GM18511 (cell line): Measurements from ENCODE around the gene RBMS1.

ENCODE experiments used
- ATAC-seq: cut with Tn5 transposase; IDR thresholded peaks from one replicate; pipeline ENCODE4 v1.9.1; 2021; ENCODE audit warnings: mild to moderate bottlenecking, moderate library complexity; ENCODE audit not compliant: unreplicated experiment

Gene RBMS1

GRCh38 chr2:160365716-160366367 lies 127.8 kb downstream of the RBMS1 start:
- ATAC-seq: no peak

GRCh38 chr2:160364364-160364763 lies 129.2 kb downstream of the RBMS1 start:
- no peak for ATAC-seq

- ATAC-seq: no peak
Observed at GRCh38 chr2:160363961-160364360, 129.6 kb downstream of the RBMS1 start.

GRCh38 chr2:160363055-160363454 lies 130.6 kb downstream of the RBMS1 start:
- no peak for ATAC-seq

GRCh38 chr2:160362541-160362940 lies 131.1 kb downstream of the RBMS1 start:
- ATAC-seq: no peak

- no peak for ATAC-seq
Observed at GRCh38 chr2:160362018-160362417, 131.6 kb downstream of the RBMS1 start.

- no peak for ATAC-seq
Observed at GRCh38 chr2:160360089-160360757, 133.4 kb downstream of the RBMS1 start.

GRCh38 chr2:160358046-160358445 lies 135.6 kb downstream of the RBMS1 start:
- ATAC-seq: no peak

- ATAC-seq: no peak
Observed at GRCh38 chr2:160356485-160356884, 137.1 kb downstream of the RBMS1 start.

GRCh38 chr2:160355080-160355479 lies 138.5 kb downstream of the RBMS1 start:
- no peak for ATAC-seq

GRCh38 chr2:160354677-160355076 lies 138.9 kb downstream of the RBMS1 start:
- no peak for ATAC-seq

GRCh38 chr2:160353813-160354212 lies 139.8 kb downstream of the RBMS1 start:
- no peak for ATAC-seq

GRCh38 chr2:160353166-160353565 lies 140.4 kb downstream of the RBMS1 start:
- peak; percentile 80 for ATAC-seq

- ATAC-seq: no peak
Observed at GRCh38 chr2:160352500-160352899, 141.1 kb downstream of the RBMS1 start.

GRCh38 chr2:160351956-160352355 lies 141.7 kb downstream of the RBMS1 start:
- ATAC-seq: no peak

GRCh38 chr2:160349306-160349705 lies 144.3 kb downstream of the RBMS1 start:
- no peak for ATAC-seq

- ATAC-seq: no peak
Observed at GRCh38 chr2:160347269-160347863, 146.2 kb downstream of the RBMS1 start.

- no peak for ATAC-seq
Observed at GRCh38 chr2:160345071-160345764, 148.4 kb downstream of the RBMS1 start.

- no peak for ATAC-seq
Observed at GRCh38 chr2:160343404-160343803, 150.2 kb downstream of the RBMS1 start.

- ATAC-seq: no peak
Observed at GRCh38 chr2:160339726-160340125, 153.9 kb downstream of the RBMS1 start.

- ATAC-seq: no peak
Observed at GRCh38 chr2:160338901-160339685, 154.5 kb downstream of the RBMS1 start.
